ENCODE results near the gene SFMBT2.

GRCh38 chr10:7234109-7234508, 176.7 kb downstream of the SFMBT2 start:
- no peak for TF ChIP-seq ARID2 (CRISPR knock-in tag; IDR thresholded peaks at IDR 0.05; ENCODE audit: borderline replicate concordance)
- TF ChIP-seq ZNF484 (CRISPR knock-in tag; IDR thresholded peaks at IDR 0.05; ENCODE audit: borderline replicate concordance, low read depth): no peak
- no peak for TF ChIP-seq EZH2 (conservative IDR thresholded peaks at IDR 0.05; ENCODE audit: low read depth, low read length)
- no peak for TF ChIP-seq CHD2 (IDR thresholded peaks at IDR 0.05; ENCODE audit: low read depth, low read length)
- TF ChIP-seq CERS6 (CRISPR knock-in tag; IDR thresholded peaks at IDR 0.05): no peak
- no peak for TF ChIP-seq KLF6 (CRISPR knock-in tag; IDR thresholded peaks at IDR 0.05)
- TF ChIP-seq ZNF121 (CRISPR knock-in tag; IDR thresholded peaks at IDR 0.05): no peak
- TF ChIP-seq CTCF (CRISPR knock-in tag; IDR thresholded peaks at IDR 0.05): no peak
- TF ChIP-seq ZFYVE20 (CRISPR knock-in tag; IDR thresholded peaks at IDR 0.05; ENCODE audit: borderline replicate concordance, low read depth): no peak

Data from HepG2 (cell line).